NCI-H1417 treated with DMSO at 0.1 percent for 48 hours (cell line): ENCODE measurements around the gene HNRNPA2B1.
"Not testable (repeated sequence)": the region's sequence is repeated elsewhere in the genome, so short reads cannot be mapped to it uniquely, and the experiment has no call there.

Source experiments
- DNase-seq: peaks from one replicate; lab custom pipeline; 2025; lab: John Stamatoyannopoulos, UW

HNRNPA2B1 gene

GRCh38 chr7:26184281-26185101 lies 16.1 kb downstream of the HNRNPA2B1 start:
- DNase-seq = not testable (repeated sequence)

DNA sequence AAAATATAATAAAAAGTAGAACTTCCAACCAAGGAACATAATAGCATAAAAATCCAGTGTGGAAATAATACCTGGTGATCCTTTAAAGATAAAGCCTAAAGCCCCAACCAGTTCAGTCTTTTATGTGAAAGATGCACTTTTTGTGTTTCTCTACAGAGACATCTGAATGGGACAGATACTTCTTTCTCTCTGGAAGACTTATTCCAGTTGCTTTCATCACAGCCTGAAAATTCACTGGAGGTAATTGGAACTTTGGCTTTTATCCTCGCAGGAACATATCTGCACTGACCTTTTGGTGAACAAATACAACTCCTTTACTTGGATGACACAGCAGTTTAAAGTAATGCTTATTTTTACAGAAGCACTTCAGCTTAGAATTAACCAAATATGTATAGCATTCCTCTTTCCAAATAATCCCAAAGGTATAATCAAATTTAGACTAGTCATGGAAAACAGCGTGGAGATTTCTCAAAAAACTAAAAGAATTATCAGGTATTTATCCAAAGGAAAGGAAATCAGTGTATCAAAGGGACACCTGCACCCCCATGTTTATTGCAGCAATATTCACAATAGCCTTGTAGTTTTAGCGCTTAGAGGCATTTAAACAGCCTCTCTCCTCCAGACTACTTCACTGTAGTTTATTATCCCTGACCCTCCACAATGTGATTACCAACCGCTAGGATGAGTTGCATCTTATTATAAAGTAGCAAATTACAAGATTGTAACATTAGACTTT lies 16.8 kb downstream of the HNRNPA2B1 start:
- no peak for DNase-seq

GRCh38 chr7:26182706-26183105 lies 17.8 kb downstream of the HNRNPA2B1 start:
- no peak for DNase-seq

- no peak for DNase-seq
Observed at GRCh38 chr7:26182283-26182682, 18.3 kb downstream of the HNRNPA2B1 start.

DNA sequence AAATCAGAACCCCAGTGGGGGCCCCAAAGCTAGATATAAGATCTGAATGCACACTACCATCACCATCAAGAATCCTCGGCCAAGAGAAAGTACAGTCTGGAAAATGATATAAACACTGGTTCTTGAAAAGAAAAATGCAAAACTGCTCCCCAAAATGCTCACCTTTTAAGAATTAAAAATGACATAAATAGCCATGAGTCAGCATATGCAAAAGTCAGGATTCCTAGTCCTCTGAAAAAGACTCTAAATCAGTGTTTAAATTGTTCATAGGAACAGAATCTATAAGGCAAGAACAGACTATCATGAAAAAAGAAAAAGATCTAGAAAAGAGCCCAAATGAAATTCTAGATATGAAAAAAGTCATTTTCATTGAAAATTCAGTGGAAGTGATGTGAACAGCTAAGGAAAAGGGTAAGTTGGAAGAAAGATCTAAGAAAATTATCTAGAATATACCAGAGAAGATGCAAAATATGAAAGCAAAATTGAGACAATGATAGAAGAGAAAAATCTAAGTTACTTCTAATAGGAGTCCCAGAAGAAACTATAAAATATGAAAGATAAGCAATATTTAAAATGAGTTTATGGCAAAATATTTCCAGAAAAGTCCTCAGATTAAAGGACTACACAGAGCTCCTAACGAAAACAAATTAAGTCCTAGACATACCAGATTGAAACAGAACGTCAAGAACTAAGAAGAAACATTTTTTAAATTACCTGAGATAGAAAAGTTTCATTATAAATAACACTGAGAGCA lies 18.9 kb downstream of the HNRNPA2B1 start:
- DNase-seq = no peak

- no peak for DNase-seq
Observed at GRCh38 chr7:26180792-26181198, 19.8 kb downstream of the HNRNPA2B1 start.

GRCh38 chr7:26179826-26180497 lies 20.6 kb downstream of the HNRNPA2B1 start:
- no peak for DNase-seq

GRCh38 chr7:26179422-26179821 lies 21.1 kb downstream of the HNRNPA2B1 start:
- DNase-seq = no peak

GRCh38 chr7:26178272-26178960 lies 22.1 kb downstream of the HNRNPA2B1 start:
- no peak for DNase-seq

DNA sequence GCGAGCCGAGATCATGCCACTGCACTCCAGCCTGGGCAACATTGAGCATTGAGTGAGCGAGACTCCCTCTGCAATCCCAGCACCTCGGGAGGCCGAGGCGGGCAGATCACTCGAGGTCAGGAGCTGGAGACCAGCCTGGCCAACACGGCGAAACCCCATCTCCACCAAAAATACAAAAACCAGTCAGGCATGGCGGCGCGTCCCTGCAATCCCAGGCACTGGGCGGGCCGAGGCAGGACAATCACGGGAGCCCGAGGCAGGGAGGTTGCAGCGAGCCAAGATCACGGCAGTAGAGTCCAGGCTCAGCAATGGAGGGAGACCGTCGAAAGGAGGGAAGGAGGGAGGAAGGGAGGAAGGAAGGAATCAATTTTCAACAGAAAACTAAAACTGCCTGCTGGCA lies 23.3 kb downstream of the HNRNPA2B1 start:
- DNase-seq = not testable (repeated sequence)

DNA sequence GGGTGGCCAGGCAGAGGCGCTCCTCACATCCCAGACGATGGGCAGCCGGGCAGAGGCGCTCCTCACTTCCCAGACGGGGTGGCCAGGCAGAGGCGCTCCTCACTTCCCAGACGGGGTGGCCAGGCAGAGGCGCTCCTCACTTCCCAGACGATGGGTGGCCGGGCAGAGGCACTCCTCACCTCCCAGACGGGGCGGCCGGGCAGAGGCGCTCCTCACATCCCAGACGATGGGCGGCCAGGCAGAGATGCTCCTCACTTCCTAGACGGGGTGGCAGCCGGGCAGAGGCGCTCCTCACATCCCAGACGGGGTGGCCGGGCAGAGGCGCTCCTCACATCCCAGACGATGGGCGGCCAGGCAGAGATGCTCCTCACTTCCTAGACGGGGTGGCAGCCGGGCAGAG lies 23.9 kb downstream of the HNRNPA2B1 start:
- not testable (repeated sequence) for DNase-seq

DNA sequence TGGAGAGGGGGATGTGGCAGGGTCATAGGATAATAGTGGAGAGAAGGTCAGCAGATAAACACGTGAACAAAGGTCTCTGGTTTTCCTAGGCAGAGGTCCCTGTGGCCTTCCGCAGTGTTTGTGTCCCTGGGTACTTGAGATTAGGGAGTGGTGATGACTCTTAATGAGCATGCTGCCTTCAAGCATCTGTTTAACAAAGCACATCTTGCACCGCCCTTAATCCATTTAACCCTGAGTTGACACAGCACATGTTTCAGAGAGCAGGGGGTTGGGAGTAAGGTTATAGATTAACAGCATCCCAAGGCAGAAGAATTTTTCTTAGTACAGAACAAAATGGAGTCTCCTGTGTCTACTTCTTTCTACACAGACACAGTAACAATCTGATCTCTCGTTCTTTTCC lies 24.6 kb downstream of the HNRNPA2B1 start:
- DNase-seq = not testable (repeated sequence)

DNA sequence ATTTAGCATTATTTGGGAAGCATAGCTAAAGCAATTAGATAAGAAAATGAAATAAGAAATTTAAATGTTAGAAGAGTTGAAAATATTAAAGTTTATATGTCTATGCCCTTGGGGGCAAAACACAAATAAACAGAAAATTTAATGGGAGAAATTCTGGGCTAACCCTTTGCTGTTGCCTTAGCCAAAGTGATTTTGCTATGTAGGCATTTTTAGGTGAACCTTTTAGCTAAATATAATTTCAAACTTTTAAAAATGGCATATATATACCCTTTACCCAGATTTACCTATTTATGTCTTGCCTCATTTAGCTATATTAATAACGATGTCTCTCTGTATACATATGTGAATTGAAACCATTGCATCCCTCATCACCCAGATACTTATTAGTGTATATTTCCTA lies 28.5 kb downstream of the HNRNPA2B1 start:
- no peak for DNase-seq

DNA sequence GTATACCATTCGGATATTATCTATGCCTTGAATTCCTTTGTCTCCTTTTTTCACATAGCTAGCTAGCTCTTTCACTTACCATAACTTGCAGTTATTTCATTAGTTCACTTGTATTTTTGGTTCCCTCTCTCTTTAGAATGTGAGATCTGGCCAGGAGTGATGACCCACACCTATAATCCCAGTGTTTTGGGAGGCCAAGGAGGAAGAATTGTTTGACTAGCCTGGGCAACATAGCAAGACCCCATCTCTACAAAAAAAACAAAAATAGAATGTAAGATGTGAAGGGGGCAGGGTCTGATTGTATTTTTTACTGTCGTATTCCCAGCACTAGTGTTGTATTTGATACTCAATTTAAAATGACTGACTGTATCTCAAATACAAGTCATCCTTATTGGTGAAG lies 28.9 kb downstream of the HNRNPA2B1 start:
- no peak for DNase-seq

DNA sequence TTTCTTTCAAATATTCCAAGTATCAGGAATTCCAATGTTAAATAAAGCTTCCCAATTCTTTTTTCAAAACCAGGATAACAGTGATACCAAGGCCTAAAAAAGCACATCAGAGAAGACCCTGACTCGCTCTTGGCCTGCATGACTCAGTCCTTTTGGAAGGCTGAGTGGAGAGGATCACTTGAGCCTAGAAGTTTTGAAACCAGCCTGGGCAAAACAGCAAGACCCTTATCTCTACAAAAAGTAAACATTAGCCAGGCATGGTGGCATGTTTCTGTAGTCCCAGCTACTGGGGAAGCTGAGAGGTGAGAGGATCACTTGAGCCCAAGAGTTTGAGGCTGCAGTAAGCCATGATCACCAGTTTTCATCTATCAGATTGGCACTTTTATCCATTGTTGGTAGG lies 29.9 kb downstream of the HNRNPA2B1 start:
- no peak for DNase-seq

DNA sequence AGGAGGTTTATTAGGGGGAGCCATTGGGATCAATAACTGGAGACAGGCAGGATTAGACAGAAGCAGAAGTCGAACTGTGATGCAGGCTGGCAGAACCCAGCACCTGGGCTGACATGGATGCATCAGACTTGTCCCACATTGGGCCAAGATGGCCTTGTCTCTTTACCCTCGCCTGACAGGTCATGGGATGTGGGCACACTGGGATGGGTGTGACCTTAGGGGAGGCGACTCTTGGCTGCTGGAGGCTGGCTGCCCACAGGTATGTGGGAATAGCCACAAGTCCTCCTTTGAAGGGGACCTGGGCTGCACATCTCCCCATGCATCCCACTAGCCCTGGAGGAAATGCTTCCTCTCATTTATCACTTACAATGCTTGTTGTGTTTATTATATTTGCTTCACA lies 31.3 kb downstream of the HNRNPA2B1 start:
- DNase-seq = no peak

- DNase-seq = no peak
Observed at GRCh38 chr7:26168458-26169023, 32.0 kb downstream of the HNRNPA2B1 start.

DNA sequence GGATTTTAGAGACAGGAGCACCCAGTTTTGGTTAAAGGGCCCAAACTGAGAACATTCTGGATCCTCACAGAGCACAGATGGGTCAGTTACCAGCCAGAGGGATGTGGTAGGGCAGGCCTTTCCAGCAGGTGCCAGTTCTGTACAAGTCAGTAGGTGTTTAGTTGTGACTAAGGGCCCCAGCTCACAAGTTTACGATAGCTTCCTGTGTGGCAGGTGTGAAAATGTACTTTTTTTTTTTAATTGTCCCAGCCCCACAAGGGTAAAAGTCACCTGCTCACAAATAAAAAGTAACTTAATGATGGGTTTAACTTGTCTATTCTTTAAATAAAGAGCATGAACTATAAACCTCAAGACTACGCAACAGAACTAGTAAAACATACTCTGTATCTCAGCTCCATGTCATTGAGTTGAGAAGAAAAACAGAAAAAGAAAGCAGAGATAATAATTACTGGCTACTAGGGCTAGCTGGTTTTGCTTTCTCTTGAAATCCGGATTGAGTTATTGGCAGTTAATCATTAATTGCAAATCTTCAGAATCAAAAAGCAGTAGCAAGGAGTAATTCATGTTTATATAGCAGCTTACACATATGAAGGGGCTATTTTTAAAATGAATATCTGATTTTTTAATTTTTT lies 33.1 kb downstream of the HNRNPA2B1 start:
- no peak for DNase-seq

GRCh38 chr7:26166684-26167266 lies 33.8 kb downstream of the HNRNPA2B1 start:
- DNase-seq = no peak
